HEK293 (cell line): Measurements from ENCODE around the gene ERBB4.

Source experiments
- CTCF ChIP-seq: fragments of 450-650 bp; formaldehyde crosslinking; IDR thresholded peaks from 2 replicates; pipeline ENCODE4 v1.5.1; 2016; ENCODE audit warnings: missing biosample characterization, missing genetic modification characterization
- KLF10 ChIP-seq: fragments of 450-650 bp; IDR thresholded peaks from 2 replicates; pipeline ENCODE4 v1.5.1; 2018; ENCODE audit warnings: missing biosample characterization, mild to moderate bottlenecking, missing genetic modification characterization
- REST ChIP-seq: fragments of 450-650 bp; formaldehyde crosslinking; IDR thresholded peaks from 2 replicates; pipeline ENCODE4 v1.5.1; 2016; ENCODE audit warnings: missing biosample characterization, missing genetic modification characterization
- YY1 ChIP-seq: fragments of 450-650 bp; formaldehyde crosslinking; IDR thresholded peaks from 2 replicates; pipeline ENCODE4 v1.5.1; 2018; ENCODE audit warnings: missing biosample characterization, missing genetic modification characterization
- ZBTB8A ChIP-seq: fragments of 450-650 bp; formaldehyde crosslinking; IDR thresholded peaks from 2 replicates; pipeline ENCODE4 v1.5.1; 2016; ENCODE audit warnings: missing biosample characterization, missing genetic modification characterization
- ZFP37 ChIP-seq: fragments of 450-650 bp; formaldehyde crosslinking; IDR thresholded peaks from 2 replicates; pipeline ENCODE4 v1.5.1; 2016; ENCODE audit warnings: missing biosample characterization, missing genetic modification characterization
- ZNF155 ChIP-seq: fragments of 450-650 bp; formaldehyde crosslinking; IDR thresholded peaks from 2 replicates; pipeline ENCODE4 v1.5.1; 2016; ENCODE audit warnings: missing biosample characterization, missing genetic modification characterization
- ZNF621 ChIP-seq: fragments of 450-650 bp; formaldehyde crosslinking; IDR thresholded peaks from 2 replicates; pipeline ENCODE4 v1.5.1; 2017; ENCODE audit warnings: missing biosample characterization, missing genetic modification characterization
- ZSCAN23 ChIP-seq: fragments of 450-650 bp; formaldehyde crosslinking; IDR thresholded peaks from 2 replicates; pipeline ENCODE4 v1.5.1; 2016; ENCODE audit warnings: missing biosample characterization, missing genetic modification characterization
- ZSCAN30 ChIP-seq: fragments of 450-650 bp; IDR thresholded peaks from 2 replicates; pipeline ENCODE4 v1.5.1; 2018; ENCODE audit warnings: missing biosample characterization, mild to moderate bottlenecking, missing genetic modification characterization, moderate library complexity
- TF ChIP-seq, protein P1 (sequence below): fragments of 450-650 bp; formaldehyde crosslinking; IDR thresholded peaks from 2 replicates; pipeline ENCODE4 v1.5.1; 2016; ENCODE audit warnings: missing biosample characterization, missing genetic modification characterization
- TF ChIP-seq, protein P2 (sequence below): fragments of 450-650 bp; formaldehyde crosslinking; IDR thresholded peaks from 2 replicates; pipeline ENCODE4 v1.5.1; 2016; ENCODE audit warnings: missing biosample characterization, missing genetic modification characterization
- TF ChIP-seq, protein P3 (sequence below): fragments of 450-650 bp; formaldehyde crosslinking; IDR thresholded peaks from 2 replicates; pipeline ENCODE4 v1.5.1; 2016; ENCODE audit warnings: missing biosample characterization, missing genetic modification characterization

- TF ChIP-seq ZNF155 (tag by site-specific recombination) (no peak), CTCF (tag by site-specific recombination) (no peak), REST (tag by site-specific recombination) (no peak), YY1 (tag by site-specific recombination) (no peak), KLF10 (tag by site-specific recombination) (no peak), ZSCAN30 (no peak), ZBTB8A (tag by site-specific recombination) (no peak), ZSCAN23 (tag by site-specific recombination) (no peak), ZNF621 (no peak), ZFP37 (no peak)
- TF ChIP-seq, protein P1, sequence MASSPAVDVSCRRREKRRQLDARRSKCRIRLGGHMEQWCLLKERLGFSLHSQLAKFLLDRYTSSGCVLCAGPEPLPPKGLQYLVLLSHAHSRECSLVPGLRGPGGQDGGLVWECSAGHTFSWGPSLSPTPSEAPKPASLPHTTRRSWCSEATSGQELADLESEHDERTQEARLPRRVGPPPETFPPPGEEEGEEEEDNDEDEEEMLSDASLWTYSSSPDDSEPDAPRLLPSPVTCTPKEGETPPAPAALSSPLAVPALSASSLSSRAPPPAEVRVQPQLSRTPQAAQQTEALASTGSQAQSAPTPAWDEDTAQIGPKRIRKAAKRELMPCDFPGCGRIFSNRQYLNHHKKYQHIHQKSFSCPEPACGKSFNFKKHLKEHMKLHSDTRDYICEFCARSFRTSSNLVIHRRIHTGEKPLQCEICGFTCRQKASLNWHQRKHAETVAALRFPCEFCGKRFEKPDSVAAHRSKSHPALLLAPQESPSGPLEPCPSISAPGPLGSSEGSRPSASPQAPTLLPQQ (tag by site-specific recombination): no peak
- TF ChIP-seq, protein P2, sequence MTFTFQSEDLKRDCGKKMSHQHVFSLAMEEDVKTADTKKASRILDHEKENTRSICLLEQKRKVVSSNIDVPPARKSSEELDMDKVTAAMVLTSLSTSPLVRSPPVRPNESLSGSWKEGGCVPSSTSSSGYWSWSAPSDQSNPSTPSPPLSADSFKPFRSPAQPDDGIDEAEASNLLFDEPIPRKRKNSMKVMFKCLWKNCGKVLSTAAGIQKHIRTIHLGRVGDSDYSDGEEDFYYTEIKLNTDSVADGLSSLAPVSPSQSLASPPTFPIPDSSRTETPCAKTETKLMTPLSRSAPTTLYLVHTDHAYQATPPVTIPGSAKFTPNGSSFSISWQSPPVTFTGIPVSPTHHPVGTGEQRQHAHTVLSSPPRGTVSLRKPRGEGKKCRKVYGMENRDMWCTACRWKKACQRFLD: no peak
- TF ChIP-seq, protein P3, sequence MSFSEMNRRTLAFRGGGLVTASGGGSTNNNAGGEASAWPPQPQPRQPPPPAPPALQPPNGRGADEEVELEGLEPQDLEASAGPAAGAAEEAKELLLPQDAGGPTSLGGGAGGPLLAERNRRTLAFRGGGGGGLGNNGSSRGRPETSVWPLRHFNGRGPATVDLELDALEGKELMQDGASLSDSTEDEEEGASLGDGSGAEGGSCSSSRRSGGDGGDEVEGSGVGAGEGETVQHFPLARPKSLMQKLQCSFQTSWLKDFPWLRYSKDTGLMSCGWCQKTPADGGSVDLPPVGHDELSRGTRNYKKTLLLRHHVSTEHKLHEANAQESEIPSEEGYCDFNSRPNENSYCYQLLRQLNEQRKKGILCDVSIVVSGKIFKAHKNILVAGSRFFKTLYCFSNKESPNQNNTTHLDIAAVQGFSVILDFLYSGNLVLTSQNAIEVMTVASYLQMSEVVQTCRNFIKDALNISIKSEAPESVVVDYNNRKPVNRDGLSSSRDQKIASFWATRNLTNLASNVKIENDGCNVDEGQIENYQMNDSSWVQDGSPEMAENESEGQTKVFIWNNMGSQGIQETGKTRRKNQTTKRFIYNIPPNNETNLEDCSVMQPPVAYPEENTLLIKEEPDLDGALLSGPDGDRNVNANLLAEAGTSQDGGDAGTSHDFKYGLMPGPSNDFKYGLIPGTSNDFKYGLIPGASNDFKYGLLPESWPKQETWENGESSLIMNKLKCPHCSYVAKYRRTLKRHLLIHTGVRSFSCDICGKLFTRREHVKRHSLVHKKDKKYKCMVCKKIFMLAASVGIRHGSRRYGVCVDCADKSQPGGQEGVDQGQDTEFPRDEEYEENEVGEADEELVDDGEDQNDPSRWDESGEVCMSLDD: no peak
These were observed 1025.2 kb downstream of the ERBB4 start for GRCh38 chr2:211513446-211513845.
